ENCODE results near the gene C5orf47. TPM values are rescaled to one million over a fixed set of nuclear protein-coding genes. Genes with fewer than 3 reads are reported as not detected.

Gene C5orf47
- total and polyA plus RNA-seq, 4 donors, result 0.08 TPM; not detected in 3

DNA sequence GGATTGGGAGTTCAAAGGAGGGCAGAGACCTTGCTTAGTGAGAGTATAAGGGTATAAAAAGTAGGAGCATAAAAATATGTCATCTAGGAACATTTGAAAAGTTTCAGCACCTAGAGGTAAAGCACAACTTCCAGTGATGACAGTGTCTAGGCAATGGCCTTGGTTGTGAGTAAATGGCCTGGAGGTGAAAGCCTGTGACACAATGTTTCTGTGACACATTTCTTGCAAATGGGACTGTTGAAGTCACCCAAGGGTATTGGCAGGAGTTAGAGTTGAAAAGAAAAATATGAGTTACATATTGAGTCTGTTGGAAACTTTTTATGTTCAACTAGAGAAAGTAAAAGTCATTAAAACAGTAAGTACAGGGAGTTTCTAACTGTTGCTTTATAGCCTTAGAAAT is 14.8 kb downstream of the C5orf47 start:
- TF ChIP-seq FOXA1 (IDR thresholded peaks at IDR 0.05), result no peak
- no peak for TF ChIP-seq SP1 (IDR thresholded peaks at IDR 0.05)
- TF ChIP-seq EGR1 (IDR thresholded peaks at IDR 0.05; ENCODE audit: low read depth in 2 of 2), result no peak
- TF ChIP-seq REST (IDR thresholded peaks at IDR 0.05), result no peak
- TF ChIP-seq, protein P1, sequence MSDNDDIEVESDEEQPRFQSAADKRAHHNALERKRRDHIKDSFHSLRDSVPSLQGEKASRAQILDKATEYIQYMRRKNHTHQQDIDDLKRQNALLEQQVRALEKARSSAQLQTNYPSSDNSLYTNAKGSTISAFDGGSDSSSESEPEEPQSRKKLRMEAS (IDR thresholded peaks at IDR 0.05), result no peak
- TF ChIP-seq FOXA2 (IDR thresholded peaks at IDR 0.05), result no peak
- no peak for TF ChIP-seq HNF4A (conservative IDR thresholded peaks at IDR 0.05)
- TF ChIP-seq GABPA (IDR thresholded peaks at IDR 0.05 in 1 of 2, conservative IDR thresholded peaks at IDR 0.05 in 1 of 2), result no peak
- no peak for TF ChIP-seq RAD21 (IDR thresholded peaks at IDR 0.05)
- TF ChIP-seq, protein P2, sequence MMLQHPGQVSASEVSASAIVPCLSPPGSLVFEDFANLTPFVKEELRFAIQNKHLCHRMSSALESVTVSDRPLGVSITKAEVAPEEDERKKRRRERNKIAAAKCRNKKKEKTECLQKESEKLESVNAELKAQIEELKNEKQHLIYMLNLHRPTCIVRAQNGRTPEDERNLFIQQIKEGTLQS (IDR thresholded peaks at IDR 0.05), result no peak
- TF ChIP-seq NR2F2 (IDR thresholded peaks at IDR 0.05), result no peak
- no peak for TF ChIP-seq YY1 (IDR thresholded peaks at IDR 0.05)
- no peak for TF ChIP-seq JUND (IDR thresholded peaks at IDR 0.05)
- no peak for TF ChIP-seq RXRA (IDR thresholded peaks at IDR 0.05)
- TF ChIP-seq TAF1 (conservative IDR thresholded peaks at IDR 0.05), result no peak
- Histone ChIP-seq H3K27ac (ENCODE audit: low read depth in 1 of 2, low read length in 2 of 2) (no peak overlapping the region), H3K4me3 (ENCODE audit: low read depth in 1 of 3, low read length in 3 of 3) (no peak overlapping the region)

GRCh38 chr5:174008922-174009321 is 20.0 kb downstream of the C5orf47 start:
- Histone ChIP-seq H3K36me3 (ENCODE audit: control insufficient read depth in 4 of 4, insufficient read depth in 3 of 4, low read depth in 1 of 4, low read length in 3 of 4) (no peaks in the 10 kb centered on the region), H3K27ac (ENCODE audit: low read depth in 1 of 2, low read length in 2 of 2) (no peak overlapping the region), H3K4me1 (ENCODE audit: control insufficient read depth in 4 of 4, insufficient read depth in 4 of 4, low read length in 3 of 4) (no peaks in the 10 kb centered on the region), H3K9me3 (ENCODE audit: control insufficient read depth in 4 of 4, low read length in 3 of 4) (no peaks in the 10 kb centered on the region), H3K27me3 (ENCODE audit: control insufficient read depth in 4 of 4, insufficient read depth in 4 of 4, low read length in 3 of 4) (no peaks in the 10 kb centered on the region), H3K9ac (ENCODE audit: low read depth in 1 of 2, low read length in 2 of 2) (no peak overlapping the region), H3K4me3 (ENCODE audit: low read depth in 1 of 3, low read length in 3 of 3) (no peak overlapping the region)
- 93% methylated on average over 5 of the region's 5 CpGs for WGBS
- DNase-seq (ENCODE audit: low spot score), result no peak
- no peak for TF ChIP-seq NR2F2 (IDR thresholded peaks at IDR 0.05)
- TF ChIP-seq, protein P1 (IDR thresholded peaks at IDR 0.05), result no peak
- TF ChIP-seq RXRA (IDR thresholded peaks at IDR 0.05), result no peak
- no peak for TF ChIP-seq RAD21 (IDR thresholded peaks at IDR 0.05)
- TF ChIP-seq REST (IDR thresholded peaks at IDR 0.05), result no peak
- no peak for TF ChIP-seq HNF4A (conservative IDR thresholded peaks at IDR 0.05)
- TF ChIP-seq, protein P3, sequence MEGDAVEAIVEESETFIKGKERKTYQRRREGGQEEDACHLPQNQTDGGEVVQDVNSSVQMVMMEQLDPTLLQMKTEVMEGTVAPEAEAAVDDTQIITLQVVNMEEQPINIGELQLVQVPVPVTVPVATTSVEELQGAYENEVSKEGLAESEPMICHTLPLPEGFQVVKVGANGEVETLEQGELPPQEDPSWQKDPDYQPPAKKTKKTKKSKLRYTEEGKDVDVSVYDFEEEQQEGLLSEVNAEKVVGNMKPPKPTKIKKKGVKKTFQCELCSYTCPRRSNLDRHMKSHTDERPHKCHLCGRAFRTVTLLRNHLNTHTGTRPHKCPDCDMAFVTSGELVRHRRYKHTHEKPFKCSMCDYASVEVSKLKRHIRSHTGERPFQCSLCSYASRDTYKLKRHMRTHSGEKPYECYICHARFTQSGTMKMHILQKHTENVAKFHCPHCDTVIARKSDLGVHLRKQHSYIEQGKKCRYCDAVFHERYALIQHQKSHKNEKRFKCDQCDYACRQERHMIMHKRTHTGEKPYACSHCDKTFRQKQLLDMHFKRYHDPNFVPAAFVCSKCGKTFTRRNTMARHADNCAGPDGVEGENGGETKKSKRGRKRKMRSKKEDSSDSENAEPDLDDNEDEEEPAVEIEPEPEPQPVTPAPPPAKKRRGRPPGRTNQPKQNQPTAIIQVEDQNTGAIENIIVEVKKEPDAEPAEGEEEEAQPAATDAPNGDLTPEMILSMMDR (IDR thresholded peaks at IDR 0.05; ENCODE audit: low read depth, low read length, missing input control), result no peak
- TF ChIP-seq JUND (IDR thresholded peaks at IDR 0.05), result no peak

More for the DNA sequence above, 14.8 kb downstream of the C5orf47 start:
- Histone ChIP-seq H3K36me3 (ENCODE audit: control insufficient read depth in 4 of 4, insufficient read depth in 3 of 4, low read depth in 1 of 4, low read length in 3 of 4) (no peaks in the 10 kb centered on the region), H3K9me3 (ENCODE audit: control insufficient read depth in 4 of 4, low read length in 3 of 4) (no peaks in the 10 kb centered on the region), H3K27me3 (ENCODE audit: control insufficient read depth in 4 of 4, insufficient read depth in 4 of 4, low read length in 3 of 4) (no peaks in the 10 kb centered on the region), H3K9ac (ENCODE audit: low read depth in 1 of 2, low read length in 2 of 2) (no peak overlapping the region), H3K4me1 (ENCODE audit: control insufficient read depth in 4 of 4, insufficient read depth in 4 of 4, low read length in 3 of 4) (no peaks in the 10 kb centered on the region)
- DNase-seq (ENCODE audit: low spot score), result no peak

Data from liver (tissue), 9 donors.